GM18873 (cell line): ENCODE measurements around the gene ANKRD7.
A peak's percentile ranks its signal among the peaks of the same experiment; 100 is the strongest.
"Not testable (repeated sequence)": the region's sequence is repeated elsewhere in the genome, so short reads cannot be mapped to it uniquely, and the experiment has no call there.

Experiments
- ATAC-seq: cut with Tn5 transposase; IDR thresholded peaks from one replicate; pipeline ENCODE4 v1.9.1; 2021; ENCODE audit warnings: mild to moderate bottlenecking, moderate library complexity, moderate number of reproducible peaks; ENCODE audit not compliant: unreplicated experiment, low FRiP score

Gene ANKRD7

DNA sequence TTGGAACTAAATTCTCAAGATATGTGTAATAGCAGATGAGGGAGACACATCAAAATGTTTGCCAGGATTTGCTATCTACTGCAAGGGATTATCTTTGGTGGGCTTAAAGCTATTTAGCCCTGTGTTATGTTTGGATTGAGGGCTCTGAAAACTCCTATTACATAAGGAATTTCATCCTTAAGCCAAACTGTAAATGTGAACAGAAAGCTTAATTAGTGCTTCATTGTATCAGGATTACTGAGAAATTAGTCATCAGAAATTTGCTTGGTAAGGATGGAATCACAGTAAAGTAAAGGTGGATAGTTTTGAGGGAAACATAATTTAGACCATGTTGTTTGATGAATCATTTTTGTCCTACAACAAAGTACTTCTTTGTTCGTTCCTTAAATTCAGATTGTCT is 8.3 kb downstream of the ANKRD7 start:
- no peak for ATAC-seq

DNA sequence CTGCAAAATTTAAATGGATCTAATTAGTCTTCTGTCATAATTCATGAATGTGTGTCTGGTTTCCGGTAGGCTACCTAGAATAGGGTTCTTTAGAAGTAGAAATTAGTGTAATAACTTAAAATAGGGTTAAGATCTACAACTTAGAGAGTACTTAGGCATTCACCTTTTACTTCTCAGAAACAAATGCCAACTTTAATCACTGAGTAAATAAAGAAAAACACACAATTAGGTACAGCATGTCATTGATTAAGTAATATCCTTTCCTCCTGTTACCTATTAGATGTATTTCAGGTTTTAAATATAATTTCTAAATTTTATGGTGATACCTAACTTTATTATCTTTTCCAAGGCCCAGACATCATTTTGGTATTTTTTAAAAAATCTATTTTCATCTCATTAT is 9.3 kb downstream of the ANKRD7 start:
- no peak for ATAC-seq

DNA sequence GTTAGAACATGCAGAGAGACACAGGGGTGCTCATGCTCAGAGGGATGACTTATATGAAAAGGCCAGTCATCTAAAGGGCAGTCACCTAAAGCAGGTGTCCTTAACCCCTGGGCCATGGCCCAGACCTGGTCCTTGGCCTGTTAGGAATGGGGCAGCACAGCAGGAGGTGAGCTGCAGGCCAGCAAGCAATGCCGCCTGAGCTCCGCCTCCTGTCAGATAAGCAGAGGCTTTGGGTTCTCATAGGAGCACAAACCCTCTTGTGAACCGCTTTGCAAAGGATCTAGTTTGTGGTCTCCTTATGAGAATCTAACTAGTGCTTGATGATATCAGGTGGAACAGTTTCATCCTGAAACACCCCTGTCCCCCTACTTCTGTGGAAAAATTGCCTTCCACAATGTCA is 14.5 kb downstream of the ANKRD7 start:
- no peak for ATAC-seq

DNA sequence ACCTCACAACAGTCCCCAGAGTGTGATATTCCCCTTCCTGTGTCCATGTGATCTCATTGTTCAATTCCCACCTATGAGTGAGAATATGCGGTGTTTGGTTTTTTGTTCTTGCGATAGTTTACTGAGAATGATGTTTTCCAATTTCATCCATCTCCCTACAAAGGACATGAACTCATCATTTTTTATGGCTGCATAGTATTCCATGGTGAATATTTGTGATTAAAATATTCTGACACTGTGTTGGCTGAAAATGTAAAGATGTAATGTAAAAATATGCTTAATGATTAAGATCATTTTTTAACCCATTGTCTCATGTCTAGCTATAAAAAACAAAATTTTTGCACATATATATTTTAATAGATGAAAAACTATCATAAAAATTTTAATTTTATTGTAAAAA is 15.8 kb downstream of the ANKRD7 start:
- not testable (repeated sequence) for ATAC-seq

DNA sequence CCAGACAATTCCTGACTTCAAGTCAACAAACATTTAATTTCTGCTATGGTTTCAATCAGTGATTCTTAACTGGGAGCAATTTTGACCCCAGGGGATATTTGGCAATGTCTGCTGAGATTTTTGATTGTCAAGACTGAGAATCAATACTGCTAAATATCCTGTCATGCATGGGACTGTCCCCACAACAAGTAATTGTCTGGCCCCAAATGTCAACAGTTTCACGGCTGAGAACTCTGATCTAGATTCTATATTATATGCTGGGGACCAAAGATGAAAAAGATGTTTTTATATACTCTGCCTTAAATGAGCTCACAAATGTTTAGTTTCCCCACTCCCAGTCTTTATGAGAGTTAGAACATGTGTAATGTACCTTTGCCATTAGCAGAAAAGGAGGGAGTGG is 19.2 kb downstream of the ANKRD7 start:
- no peak for ATAC-seq

DNA sequence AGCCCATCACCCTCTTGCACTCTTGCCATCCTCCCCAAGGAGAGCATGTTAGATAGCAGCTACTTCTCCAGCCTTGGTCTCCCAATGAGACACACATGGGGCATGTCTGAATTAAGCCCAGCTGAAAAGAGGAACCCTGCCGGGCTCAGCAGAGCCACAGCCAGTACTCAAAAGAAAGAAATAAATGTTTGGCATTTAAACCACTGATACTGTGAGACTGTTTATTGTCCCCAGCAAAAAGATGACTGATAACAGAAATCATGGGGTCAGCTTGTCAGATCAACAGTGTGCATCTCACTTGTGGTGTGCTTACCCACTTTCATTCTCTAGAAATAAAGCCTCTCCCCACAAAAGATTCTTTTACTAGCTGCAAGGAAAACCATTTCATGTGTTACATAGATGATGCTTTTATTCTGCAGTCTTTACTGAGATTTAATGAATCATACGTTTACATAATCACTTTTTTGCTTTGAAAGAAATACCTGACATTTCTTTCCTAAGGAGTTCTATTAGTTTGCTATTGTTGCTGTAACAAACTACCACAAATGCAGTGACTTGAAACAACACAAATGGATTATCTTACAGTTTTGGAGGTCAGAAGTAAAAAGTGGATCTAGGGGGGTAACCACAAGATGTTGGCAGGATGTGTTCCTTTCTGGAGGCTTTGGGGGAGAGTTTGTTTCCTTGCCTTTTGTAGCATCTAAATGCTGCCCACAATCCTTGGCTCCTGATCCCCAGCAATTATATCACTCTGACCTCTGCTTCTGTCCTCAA is 20.9 kb downstream of the ANKRD7 start:
- ATAC-seq: peak; percentile 61

DNA sequence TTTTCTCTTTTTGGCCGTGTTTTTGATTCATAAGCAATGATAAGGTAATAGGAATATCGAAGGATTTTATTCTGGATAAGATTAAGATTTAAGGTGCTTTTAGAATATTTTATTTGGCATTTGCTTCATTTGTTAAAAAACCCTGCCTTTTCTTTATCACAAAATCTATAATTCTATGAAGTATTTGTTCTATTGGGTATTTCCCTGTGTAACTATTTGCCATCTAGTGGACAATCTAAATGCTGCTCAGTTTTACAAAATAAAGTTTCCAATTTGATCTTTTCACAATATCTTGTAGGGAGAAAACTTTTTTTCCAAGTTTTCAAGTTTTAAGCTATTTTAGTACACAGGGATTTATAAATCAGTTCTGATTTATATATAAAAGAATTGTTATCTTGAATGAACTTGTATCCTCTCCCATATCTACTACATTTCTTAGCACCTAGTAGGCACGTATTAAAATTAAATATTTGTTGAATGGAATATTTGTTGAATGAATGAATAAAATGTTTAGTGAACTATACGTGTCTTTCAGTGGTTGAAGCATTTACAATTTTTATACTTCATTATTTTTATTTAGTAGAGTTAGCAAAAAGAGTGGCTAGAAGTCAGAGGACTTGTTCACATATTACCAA is 26.5 kb downstream of the ANKRD7 start:
- no peak for ATAC-seq

DNA sequence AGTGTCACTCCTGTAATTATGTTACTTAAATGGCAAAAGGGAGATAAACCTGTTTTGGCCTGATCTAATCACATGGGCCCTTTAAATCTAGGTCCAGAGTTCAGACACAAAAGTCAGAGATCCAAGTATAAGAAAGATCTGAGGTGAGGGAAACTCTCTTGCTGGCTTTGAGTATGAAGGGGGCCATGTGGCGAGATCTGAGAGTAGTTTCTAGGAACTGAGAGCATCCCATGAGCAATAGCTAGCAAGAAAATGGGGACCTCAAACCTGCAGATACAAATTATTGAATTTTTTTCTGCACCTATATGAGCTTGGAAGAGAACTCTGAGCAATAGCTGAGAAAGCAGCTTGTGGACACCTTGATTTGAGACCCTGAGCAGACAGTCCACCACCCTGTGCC is 27.6 kb downstream of the ANKRD7 start:
- no peak for ATAC-seq

DNA sequence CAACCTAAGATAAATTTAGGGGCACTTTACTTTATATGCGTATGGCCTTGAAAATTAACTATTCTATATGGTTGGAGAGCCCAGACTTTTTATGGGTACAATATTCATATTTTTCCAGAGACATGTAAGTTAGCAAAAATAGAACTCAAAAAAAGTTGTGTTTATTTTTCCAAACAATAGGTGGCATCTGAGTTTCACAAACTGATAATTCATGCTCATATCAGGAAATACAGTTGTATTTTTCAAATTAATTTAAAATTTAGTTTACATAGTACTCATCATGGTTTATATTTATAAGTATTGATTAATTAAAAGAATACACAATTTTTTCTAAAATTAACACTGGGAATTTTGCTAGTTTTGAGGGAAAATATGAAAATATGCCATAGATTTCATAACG is 34.6 kb downstream of the ANKRD7 start:
- ATAC-seq: no peak

DNA sequence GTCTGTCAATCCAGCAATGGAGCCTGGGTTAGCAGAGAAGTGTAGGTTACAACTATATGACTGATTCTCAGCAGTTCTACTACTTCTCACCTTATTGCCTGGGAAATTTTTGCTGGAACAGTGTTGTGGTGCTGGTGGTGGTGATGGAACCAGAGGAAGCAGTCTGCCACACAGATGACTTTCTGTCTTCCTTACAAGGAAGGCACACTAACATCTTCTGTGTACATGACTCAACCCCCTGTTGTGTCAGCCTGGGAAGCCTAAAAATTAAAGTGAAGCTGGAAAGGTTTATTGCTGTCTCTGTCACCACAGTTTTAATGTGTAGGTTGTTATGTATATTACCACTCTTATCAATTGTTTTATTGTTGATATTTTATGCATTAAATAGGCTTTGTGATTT is 40.3 kb downstream of the ANKRD7 start:
- ATAC-seq: no peak

DNA sequence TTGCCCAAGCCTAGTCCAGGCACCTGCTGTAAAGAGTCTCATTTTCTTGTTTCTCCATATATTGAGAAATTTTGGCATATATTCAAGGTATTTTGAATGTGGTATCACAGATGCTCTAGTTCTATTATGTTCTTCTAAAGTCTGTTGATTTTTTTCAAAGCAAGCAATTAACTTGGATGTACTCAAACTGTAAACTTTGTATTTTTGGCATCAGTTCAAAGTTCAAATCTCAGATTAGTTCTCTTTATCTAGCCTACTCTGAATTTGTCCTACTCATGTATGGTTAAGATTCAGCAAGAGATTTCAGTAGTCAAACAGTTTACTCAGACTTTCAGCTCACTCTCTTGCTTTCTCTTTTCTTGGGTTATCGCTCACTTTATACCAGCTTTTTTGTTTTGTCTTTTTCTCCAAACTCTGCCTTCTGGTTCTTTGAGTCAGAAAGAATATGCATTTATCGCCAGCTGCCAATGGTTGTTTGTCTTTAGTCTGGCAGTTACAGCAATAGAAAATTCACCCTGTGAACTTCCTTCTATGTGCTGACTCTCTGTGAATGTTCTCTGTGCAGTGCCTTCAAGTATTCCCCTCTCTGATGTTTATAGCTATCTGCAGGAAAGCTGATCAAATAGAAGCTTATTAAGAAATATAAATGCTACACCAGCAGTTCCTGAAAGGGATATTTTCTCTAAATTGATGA is 56.0 kb downstream of the ANKRD7 start:
- no peak for ATAC-seq

DNA sequence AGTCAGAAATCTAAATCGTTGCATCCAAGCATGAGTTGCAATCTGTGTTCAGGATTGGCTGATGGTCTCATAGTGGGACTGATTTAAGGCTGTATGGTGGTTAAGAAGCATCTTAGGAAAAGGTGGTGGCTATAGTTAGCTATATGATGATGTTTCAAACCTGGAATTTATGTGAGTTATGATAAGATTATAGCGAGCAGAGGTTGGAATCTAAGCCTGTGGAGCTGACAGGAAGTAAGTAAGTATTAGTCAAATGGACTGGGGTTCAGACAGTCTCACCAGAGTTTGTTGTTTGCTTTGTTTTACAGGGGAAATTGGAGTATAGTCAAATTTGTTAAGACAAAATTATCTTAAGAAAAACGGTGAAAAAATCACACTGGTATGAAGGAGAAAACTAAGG is 56.7 kb downstream of the ANKRD7 start:
- no peak for ATAC-seq

DNA sequence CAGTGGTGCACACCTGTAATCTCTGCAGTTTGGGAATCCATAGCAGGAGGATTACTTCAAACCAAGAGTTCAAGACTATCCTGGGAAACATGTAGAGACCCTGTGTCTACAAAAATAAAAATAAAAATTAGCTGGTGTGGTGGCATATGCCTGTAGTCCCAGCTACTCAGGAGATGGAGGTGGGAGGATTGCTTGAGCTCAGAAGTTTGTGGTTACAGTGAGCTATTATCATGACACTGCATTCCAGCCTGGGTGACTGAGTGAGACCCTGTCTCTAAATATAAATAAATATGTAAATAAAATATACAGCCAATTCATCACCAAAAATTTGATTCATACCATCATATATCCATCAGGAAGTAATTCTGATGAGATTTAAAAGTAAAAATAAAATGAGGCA is 60.9 kb downstream of the ANKRD7 start:
- no peak for ATAC-seq

DNA sequence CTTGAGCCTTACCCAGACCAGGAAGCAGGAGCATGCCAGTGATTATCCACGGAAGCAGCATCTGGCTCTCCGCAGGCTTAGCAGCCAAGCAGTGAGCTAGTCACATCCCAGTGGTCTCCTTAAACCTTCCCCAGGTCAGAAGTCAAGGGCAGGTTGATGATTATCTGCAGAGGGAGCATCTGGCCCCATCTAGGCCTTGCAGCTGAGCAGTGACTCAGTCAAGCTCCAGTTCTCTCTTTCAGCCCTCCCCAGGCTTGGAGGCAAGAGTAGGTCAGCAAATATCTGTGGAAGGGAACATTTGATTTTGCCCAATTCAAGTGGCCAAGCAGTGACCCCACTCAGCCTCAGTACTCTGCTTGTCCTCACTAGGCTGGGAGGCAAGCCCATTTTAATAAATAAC is 61.6 kb downstream of the ANKRD7 start:
- no peak for ATAC-seq

DNA sequence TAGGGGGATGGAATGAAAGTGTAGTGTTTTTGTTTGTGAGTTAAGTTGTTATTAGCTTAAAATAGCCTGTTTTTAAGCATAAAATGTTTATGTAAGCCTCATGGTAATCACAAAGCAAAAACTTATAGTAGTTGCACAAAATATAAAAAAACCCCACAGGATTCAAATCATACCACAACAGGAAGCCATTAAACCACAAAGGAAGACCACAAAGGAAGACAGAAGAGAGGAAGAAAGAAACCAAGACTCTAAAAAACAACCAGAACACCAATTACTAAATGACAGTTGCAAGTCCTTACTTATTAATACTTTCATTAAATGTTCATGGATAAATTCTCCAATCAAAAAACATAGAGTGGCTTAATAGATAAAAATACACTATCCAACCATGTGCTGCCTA is 63.6 kb downstream of the ANKRD7 start:
- ATAC-seq: peak; percentile 84

DNA sequence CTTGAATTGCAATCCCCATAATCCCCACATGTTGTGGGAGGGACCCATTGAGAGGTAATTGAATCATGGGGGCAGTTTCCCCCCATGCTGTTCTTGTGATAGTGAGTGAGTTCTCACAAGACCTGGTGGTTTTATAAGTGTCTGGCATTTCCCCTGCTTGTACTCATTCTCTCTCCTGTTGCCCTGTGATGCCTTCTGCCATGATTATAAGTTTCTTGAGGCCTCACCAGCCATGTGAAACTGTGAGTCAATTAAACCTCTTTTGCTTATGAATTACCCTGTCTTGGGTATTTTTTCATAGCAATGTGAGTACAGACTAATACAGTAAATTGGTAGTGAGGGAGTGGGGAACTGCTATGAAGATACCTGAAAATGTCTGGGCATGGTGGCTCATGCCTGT is 65.0 kb downstream of the ANKRD7 start:
- ATAC-seq: no peak
